Measurements from ENCODE around the gene ASS1. TPM values are rescaled to one million over a fixed set of nuclear protein-coding genes. Genes with fewer than 3 reads are reported as not detected.

Gene ASS1
- total RNA-seq, 1 donor from 2014 or later, result 71.3 TPM

DNA sequence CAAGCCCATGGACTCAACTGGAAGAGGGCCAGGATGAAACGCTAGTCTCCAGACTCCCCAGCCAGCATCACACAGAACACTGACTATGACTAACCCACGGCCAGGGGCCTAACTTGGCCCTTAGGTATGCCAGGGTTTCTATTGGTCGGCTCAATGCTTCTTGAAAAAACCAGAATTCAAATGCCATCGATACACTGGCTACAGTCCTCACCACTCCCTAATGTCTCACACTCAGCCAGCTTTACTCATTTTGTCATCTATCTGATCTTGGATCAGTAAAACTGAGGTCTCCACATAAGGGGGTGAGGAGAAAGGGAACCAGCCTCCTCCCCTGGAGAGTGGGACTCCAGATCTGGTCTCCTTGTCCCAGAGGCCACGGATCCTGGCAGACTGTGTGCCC lies 75.2 kb downstream of the ASS1 start:
- intact Hi-C loops (cut with micrococcal nuclease), result no loop called here
- Histone ChIP-seq H3K27ac (replicated peaks) (no peak overlapping the region), H3K9me3 (replicated peaks) (no peaks in the 10 kb centered on the region), H3K4me1 (no peaks in the 10 kb centered on the region), H3K4me3 (no peak overlapping the region), H3K27me3 (ENCODE audit: low read depth) (peaks cover 30% of the 10 kb centered on the region), H3K36me3 (no peaks in the 10 kb centered on the region)
- TF ChIP-seq, protein P1, sequence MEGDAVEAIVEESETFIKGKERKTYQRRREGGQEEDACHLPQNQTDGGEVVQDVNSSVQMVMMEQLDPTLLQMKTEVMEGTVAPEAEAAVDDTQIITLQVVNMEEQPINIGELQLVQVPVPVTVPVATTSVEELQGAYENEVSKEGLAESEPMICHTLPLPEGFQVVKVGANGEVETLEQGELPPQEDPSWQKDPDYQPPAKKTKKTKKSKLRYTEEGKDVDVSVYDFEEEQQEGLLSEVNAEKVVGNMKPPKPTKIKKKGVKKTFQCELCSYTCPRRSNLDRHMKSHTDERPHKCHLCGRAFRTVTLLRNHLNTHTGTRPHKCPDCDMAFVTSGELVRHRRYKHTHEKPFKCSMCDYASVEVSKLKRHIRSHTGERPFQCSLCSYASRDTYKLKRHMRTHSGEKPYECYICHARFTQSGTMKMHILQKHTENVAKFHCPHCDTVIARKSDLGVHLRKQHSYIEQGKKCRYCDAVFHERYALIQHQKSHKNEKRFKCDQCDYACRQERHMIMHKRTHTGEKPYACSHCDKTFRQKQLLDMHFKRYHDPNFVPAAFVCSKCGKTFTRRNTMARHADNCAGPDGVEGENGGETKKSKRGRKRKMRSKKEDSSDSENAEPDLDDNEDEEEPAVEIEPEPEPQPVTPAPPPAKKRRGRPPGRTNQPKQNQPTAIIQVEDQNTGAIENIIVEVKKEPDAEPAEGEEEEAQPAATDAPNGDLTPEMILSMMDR (IDR thresholded peaks at IDR 0.05; ENCODE audit: borderline replicate concordance), result no peak
- DNase-seq, result no peak

DNA sequence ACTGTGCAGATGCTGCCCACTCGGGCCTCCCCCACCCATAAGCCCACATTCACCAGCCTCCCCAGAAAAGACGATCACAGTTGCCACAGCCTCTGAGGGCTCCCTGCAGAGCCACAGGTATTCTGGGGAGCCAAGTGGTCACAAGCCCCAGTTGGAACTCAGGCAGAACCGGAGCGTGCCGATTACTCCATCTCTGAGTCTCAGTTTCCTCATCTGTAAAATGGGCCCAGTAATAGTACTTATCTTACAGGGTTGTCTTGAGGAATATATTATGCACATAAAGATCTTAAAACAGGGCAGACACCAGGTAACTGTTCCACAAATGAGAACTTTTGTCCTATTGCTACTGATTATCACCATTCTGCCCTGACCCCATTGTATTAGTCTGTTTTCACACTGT lies 77.0 kb downstream of the ASS1 start:
- Histone ChIP-seq H3K27ac (replicated peaks) (no peak overlapping the region), H3K4me1 (no peaks in the 10 kb centered on the region), H3K27me3 (ENCODE audit: low read depth) (peaks cover 45% of the 10 kb centered on the region), H3K36me3 (no peaks in the 10 kb centered on the region), H3K9me3 (replicated peaks) (no peaks in the 10 kb centered on the region), H3K4me3 (no peak overlapping the region)
- TF ChIP-seq, protein P1 (IDR thresholded peaks at IDR 0.05; ENCODE audit: borderline replicate concordance), result no peak
- no peak for DNase-seq
- intact Hi-C loops (cut with micrococcal nuclease), result no loop called here

DNA sequence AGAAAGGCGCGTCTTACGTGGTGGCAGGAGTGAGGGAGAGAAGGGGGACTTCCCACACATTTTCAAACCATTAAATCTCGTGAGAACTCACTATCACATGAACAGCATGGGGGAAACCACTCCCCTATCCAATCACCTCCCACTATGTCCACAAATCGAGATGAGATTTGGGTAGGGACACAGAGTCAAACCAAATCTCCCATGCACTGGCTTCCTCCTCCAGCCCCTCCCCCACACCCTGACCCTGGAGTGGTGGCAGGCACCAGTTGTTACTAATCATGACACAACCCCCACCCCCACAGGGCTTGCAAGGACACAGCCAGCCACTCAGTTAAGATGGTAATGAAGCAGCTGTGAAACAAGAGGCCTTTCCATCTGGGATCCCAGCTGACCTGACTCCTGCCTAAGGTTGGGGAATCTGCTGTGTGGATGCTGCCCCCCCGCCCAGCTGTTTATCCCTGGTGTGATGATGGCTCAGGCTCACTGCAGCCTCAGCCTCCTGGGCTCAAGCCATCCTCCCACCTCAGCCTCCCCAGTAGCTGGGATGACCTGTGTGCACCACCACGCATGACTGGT lies 77.6 kb downstream of the ASS1 start:
- DNase-seq, result no peak
- intact Hi-C loops (cut with micrococcal nuclease), result no loop called here
- no peak overlapping the region for H3K4me3 ChIP-seq
- H3K27me3 ChIP-seq (ENCODE audit: low read depth), result peaks cover 47% of the 10 kb centered on the region
- H3K9me3 ChIP-seq (replicated peaks), result no peaks in the 10 kb centered on the region
- H3K4me1 ChIP-seq, result no peaks in the 10 kb centered on the region
- H3K36me3 ChIP-seq, result no peaks in the 10 kb centered on the region
- TF ChIP-seq, protein P1 (IDR thresholded peaks at IDR 0.05; ENCODE audit: borderline replicate concordance), result no peak
- H3K27ac ChIP-seq (replicated peaks), result no peak overlapping the region

DNA sequence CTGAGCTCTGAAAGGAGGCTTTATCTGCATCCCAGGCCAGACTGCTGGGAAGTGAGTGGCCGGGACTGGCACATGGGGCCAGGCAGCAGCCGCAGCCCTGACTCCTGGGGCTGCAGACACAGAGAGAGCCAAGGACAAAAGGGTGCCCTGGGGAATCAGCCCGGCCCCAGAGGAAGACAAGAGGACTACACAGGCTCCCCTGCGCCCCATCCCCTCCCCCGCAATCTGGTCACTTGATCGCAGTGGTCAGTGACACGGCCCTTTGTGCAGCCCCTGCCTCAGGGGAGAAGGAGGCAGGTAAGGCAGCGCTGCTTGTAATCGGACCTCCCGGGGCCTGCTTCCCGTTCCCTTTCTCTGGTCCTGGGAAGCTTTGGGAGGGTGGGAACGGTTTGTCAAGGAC lies 79.2 kb downstream of the ASS1 start:
- Histone ChIP-seq H3K4me3 (no peak overlapping the region), H3K36me3 (no peaks in the 10 kb centered on the region), H3K4me1 (no peaks in the 10 kb centered on the region), H3K9me3 (replicated peaks) (no peaks in the 10 kb centered on the region), H3K27me3 (ENCODE audit: low read depth) (peaks cover 47% of the 10 kb centered on the region), H3K27ac (replicated peaks) (no peak overlapping the region)
- no peak for DNase-seq
- TF ChIP-seq, protein P1 (IDR thresholded peaks at IDR 0.05; ENCODE audit: borderline replicate concordance), result no peak
- intact Hi-C loops (cut with micrococcal nuclease), result no loop called here

DNA sequence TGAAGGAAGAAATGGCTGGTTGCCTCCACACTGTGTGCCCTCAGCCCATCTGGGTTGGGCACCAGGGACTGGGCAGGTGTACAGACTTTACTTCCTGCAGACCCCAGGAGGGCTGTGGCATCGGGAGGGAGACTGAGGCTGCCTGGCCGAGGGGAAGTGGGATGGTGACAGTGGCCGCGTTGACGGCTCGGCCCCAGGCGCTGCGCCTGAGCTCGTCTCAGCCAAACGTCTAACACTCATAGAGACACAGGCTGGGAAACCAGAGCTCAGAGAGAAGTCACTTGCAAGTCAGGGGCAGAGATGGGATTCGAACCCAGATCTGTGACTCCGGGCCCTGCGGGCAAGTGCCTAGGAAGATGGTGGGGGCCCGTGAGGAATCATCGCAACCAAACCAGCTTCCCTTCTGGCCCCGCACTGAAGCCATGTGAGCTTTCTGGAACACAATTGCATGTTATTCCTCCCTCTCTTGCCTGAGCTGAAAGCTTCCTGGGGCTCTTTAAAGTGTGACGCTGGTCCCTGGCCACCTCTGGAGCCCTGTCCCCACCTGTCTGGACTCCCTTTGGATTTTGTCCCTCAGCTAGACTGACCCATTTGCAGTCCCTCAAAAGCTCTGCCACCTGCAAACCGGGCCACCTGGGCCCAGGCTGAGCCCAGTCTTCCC lies 81.6 kb downstream of the ASS1 start:
- no peaks in the 10 kb centered on the region for H3K36me3 ChIP-seq
- H3K27me3 ChIP-seq (ENCODE audit: low read depth), result peaks cover 47% of the 10 kb centered on the region
- no peaks in the 10 kb centered on the region for H3K9me3 ChIP-seq (replicated peaks)
- TF ChIP-seq, protein P1 (IDR thresholded peaks at IDR 0.05; ENCODE audit: borderline replicate concordance), result no peak
- intact Hi-C loops (cut with micrococcal nuclease), result no loop called here
- DNase-seq, result no peak
- no peak overlapping the region for H3K4me3 ChIP-seq
- no peak overlapping the region for H3K27ac ChIP-seq (replicated peaks)
- peaks cover 6% of the 10 kb centered on the region for H3K4me1 ChIP-seq
